HG02642 (cell line): ENCODE results near the gene CLSTN2.

Experiments
- ATAC-seq: cut with Tn5 transposase; IDR thresholded peaks from one replicate; pipeline ENCODE4 v1.9.1; 2021; ENCODE audit warnings: mild to moderate bottlenecking; ENCODE audit not compliant: unreplicated experiment, poor library complexity

The CLSTN2 gene

GRCh38 chr3:139935016-139935865 lies at the start of gene CLSTN2:
Gene CLSTN2 (plus strand): TSS chr3:139935185.
- peak; percentile 74 for ATAC-seq

DNA sequence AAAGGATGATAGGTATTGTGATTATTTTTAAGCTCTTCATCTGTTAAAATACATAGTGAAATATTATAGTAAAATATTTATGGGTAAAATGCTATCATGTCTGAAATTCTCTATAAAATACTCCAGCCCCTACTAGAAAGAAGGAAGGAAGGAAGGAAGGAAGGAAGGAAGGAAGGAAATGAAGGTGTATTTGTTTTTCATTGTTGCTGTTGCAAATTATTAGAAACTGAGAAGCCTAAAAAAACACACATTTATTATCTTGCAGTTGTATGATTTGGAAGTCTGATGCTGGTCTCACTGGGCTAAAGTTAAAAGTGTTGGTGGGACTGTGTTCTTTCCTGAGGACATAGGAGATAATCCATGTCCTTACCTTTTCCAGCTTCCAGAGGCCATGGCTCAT lies 47.6 kb upstream of the CLSTN2 start:
- no peak for ATAC-seq

GRCh38 chr3:139888561-139889140 lies 46.3 kb upstream of the CLSTN2 start:
- no peak for ATAC-seq

- no peak for ATAC-seq
Observed at GRCh38 chr3:139893267-139893962, 41.6 kb upstream of the CLSTN2 start.

DNA sequence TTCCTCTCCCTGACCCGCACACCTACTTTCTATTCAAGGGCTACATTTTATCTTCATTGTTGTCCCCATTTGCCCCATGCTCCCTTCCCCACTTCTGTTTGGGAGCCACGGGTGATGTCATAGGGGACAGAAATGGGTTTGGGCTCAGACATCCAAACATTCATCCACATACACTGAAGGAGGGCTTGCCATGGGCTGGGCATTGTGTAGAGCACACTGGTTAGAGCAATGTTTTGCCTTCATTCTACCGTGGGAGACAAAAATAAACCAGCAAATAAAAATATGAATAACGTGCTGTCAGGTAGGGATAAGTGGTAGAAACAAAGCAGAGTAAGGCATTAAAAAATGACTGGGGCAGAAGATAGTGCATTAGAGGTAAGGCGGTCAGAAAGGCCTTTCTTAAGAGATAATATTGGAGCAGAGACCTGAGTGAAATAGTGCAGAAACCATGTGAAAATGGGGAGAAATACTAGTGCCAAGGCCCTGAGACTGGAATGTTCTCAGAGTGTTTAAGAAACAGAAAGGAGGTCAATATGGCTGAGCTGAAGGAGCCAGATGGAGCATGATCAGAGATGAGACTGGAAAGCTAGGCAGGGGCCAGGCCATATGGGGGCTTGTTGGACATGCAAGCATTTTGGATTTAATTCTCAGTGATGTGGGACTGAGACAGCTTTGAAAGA lies 40.9 kb upstream of the CLSTN2 start:
- ATAC-seq = no peak

DNA sequence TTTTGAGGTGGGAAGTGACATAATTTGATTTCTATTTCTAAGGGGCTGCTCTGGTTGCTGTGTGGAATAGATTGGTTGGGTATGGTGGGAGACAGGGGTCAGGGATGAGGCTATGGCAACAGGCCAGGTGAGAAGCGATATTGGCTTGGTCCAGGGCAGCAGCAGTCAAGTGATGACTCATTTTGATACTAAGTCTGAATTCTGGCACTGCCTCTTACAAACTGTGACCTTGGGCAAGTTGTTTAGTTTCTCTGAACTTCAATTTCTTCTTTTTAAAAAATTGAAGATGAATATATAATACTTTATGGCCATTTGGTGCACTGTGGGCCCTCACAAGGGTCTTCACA lies 40.4 kb upstream of the CLSTN2 start:
- no peak for ATAC-seq

DNA sequence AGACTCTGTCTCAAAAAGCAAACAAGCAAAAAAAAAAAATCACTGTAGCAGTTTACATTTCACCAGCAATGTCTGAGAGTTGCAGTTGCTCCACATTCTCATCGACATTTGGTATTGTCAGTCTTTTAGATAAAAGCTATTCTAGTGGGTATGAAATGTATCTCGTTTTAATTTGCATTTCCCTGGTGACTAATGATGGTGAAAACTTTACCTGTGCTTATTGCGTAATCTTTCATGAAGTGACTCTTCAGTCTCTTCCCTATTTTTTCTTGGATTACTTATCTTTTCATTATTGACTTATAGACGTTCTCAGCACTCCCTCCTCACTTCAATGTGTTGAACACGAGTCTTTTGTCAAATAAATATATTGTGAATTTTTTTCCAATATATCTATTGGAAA lies 37.2 kb upstream of the CLSTN2 start:
- no peak for ATAC-seq

- ATAC-seq = no peak
Observed at GRCh38 chr3:139906418-139906817, 28.6 kb upstream of the CLSTN2 start.

- no peak for ATAC-seq
Observed at GRCh38 chr3:139909811-139910210, 25.2 kb upstream of the CLSTN2 start.

GRCh38 chr3:139916271-139916670 lies 18.7 kb upstream of the CLSTN2 start:
- ATAC-seq = no peak

DNA sequence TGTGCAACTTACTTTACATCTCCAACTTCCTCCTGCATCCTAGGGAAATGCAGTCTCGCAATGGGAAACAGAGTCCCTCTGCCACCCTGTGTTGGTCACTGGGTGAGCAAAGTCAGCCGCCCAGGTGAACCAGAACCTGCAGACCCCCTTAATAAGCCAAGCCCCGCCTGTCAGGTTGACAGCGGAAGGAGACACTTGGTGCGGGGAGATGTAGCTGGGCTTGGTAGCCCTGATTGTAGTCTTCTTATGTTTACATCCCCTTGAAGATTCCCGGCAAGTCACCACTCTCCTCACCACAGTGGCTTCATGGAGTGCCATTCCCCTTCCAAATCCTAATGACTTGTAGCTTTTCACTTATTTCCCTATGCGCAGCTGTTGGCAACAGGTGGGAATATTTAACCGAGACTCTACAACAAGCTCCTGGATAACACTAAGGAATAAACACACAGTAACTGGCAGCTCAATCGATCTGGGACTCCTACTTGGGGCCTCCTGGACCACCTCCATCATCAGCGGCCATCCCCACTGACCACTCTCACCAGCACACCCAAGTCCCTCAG lies 17.7 kb upstream of the CLSTN2 start:
- no peak for ATAC-seq

GRCh38 chr3:139928708-139929505 lies 6.1 kb upstream of the CLSTN2 start:
- no peak for ATAC-seq

- no peak for ATAC-seq
Observed at GRCh38 chr3:139930211-139930610, 4.8 kb upstream of the CLSTN2 start.

- no peak for ATAC-seq
Observed at GRCh38 chr3:139933766-139934165, 1.2 kb upstream of the CLSTN2 start.

- no peak for ATAC-seq
Observed at GRCh38 chr3:139934613-139935015, 371 bp upstream of the CLSTN2 start.

GRCh38 chr3:139935866-139936817 lies 1.2 kb downstream of the CLSTN2 start:
- ATAC-seq = no peak

GRCh38 chr3:139937674-139938279 lies 2.8 kb downstream of the CLSTN2 start:
- ATAC-seq = no peak

DNA sequence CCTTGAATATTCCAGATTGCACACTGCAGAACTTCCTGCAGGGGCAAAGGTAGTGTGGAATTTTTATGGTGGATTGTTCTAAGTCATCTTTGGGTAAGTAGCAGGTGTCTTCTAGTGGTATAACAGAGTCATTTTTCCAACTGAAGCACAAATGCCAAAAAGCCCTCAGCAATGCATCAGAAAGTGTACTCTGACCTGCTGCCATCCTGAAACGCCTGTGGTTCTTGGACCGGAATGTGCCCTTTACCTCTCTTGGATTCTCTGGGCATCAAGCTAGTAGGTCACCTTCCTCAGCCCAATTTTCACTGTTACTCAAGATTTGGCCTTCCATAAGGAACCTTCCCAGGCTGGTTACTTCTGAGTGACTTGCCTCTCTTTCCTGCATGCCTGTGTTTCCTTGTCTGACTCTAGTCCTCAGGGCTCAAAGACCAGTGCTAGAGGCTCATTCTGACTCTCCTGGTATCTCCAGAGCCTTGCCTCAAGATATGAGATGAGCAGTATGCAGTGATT lies 4.8 kb downstream of the CLSTN2 start:
- ATAC-seq = no peak
